OCI-LY1 (cell line): ENCODE results near the gene STK32C.

Source experiments
- H2AFZ ChIP-seq: fragments of 200-600 bp; sonication (generic), shearing (Covaris generic); 2 replicates; pipeline ENCODE4 v1.6.0; 2014; ENCODE audit warnings: antibody characterized with exemption, mild to moderate bottlenecking, low read length
- H3F3A ChIP-seq: fragments of 200-600 bp; sonication (generic), shearing (Covaris generic); 2 replicates; pipeline ENCODE4 v1.6.0; 2014; ENCODE audit warnings: mild to moderate bottlenecking, antibody characterized with exemption, low read length, moderate library complexity; ENCODE audit not compliant: insufficient read depth
- H3K27ac ChIP-seq: fragments of 200-600 bp; sonication (generic); 2 replicates; pipeline ENCODE4 v1.5.1; 2014; ENCODE audit warnings: low read length, mixed run types, mild to moderate bottlenecking, low read depth; ENCODE audit not compliant: poor library complexity, severe bottlenecking
- H3K27me3 ChIP-seq: fragments of 200-600 bp; sonication (generic); 2 replicates; pipeline ENCODE4 v1.6.0; 2014; ENCODE audit warnings: antibody characterized with exemption, mild to moderate bottlenecking, low read length, moderate library complexity; ENCODE audit not compliant: insufficient read depth
- H3K36me3 ChIP-seq: fragments of 200-600 bp; sonication (generic); 2 replicates; pipeline ENCODE4 v1.6.1; 2014; ENCODE audit warnings: mild to moderate bottlenecking, antibody characterized with exemption, low read length, moderate library complexity, mixed read lengths; ENCODE audit not compliant: insufficient read depth
- H3K4me1 ChIP-seq: fragments of 200-600 bp; sonication (generic); 2 replicates; pipeline ENCODE4 v1.5.1; 2014; ENCODE audit warnings: mild to moderate bottlenecking, low read length, moderate library complexity; ENCODE audit not compliant: insufficient read depth, severe bottlenecking
- H3K4me2 ChIP-seq: fragments of 200-600 bp; sonication (generic), shearing (Covaris generic); 2 replicates; pipeline ENCODE4 v1.6.1; 2014; ENCODE audit warnings: low read length
- H3K4me3 ChIP-seq: fragments of 200-600 bp; sonication (generic); 2 replicates; pipeline ENCODE4 v1.5.1; 2014; ENCODE audit warnings: low read length, low read depth, mild to moderate bottlenecking, mixed read lengths; ENCODE audit not compliant: poor library complexity, severe bottlenecking
- H3K79me2 ChIP-seq: fragments of 200-600 bp; shearing (Covaris generic); 2 replicates; pipeline ENCODE4 v1.6.1; 2016; ENCODE audit warnings: mixed run types, low read length, mixed read lengths; ENCODE audit not compliant: insufficient read depth
- H3K9ac ChIP-seq: fragments of 200-600 bp; sonication (generic), shearing (Covaris generic); 2 replicates; pipeline ENCODE4 v1.6.1; 2014; ENCODE audit warnings: mild to moderate bottlenecking, low read length, mixed read lengths
- H3K9me2 ChIP-seq: fragments of 200-600 bp; sonication (generic), shearing (Covaris generic); 2 replicates; pipeline ENCODE4 v1.6.1; 2014; ENCODE audit warnings: low read depth, mild to moderate bottlenecking, low read length, mixed read lengths
- H3K9me3 ChIP-seq: fragments of 200-600 bp; shearing (Covaris generic); 2 replicates; pipeline ENCODE4 v1.6.1; 2014; ENCODE audit warnings: low read length, mixed read lengths
- H4K20me1 ChIP-seq: fragments of 200-600 bp; sonication (generic), shearing (Covaris generic); 2 replicates; pipeline ENCODE4 v1.6.0; 2016; ENCODE audit warnings: mild to moderate bottlenecking, low read length; ENCODE audit not compliant: insufficient read depth
- EZH2 ChIP-seq: fragments of 200-600 bp; sonication (generic), shearing (Covaris generic); IDR thresholded peaks from 2 replicates; pipeline ENCODE4 v1.8.0; 2017; ENCODE audit warnings: borderline replicate concordance, mixed run types, mild to moderate bottlenecking, antibody characterized with exemption, low read length, moderate library complexity, mixed read lengths
- TF ChIP-seq, protein P1 (sequence below): fragments of 200-600 bp; sonication (generic), shearing (Covaris generic); IDR thresholded peaks from 2 replicates; pipeline ENCODE4 v1.5.1; 2017; ENCODE audit warnings: mild to moderate bottlenecking, antibody characterized with exemption, low read length, moderate library complexity, mixed read lengths

STK32C gene

DNA sequence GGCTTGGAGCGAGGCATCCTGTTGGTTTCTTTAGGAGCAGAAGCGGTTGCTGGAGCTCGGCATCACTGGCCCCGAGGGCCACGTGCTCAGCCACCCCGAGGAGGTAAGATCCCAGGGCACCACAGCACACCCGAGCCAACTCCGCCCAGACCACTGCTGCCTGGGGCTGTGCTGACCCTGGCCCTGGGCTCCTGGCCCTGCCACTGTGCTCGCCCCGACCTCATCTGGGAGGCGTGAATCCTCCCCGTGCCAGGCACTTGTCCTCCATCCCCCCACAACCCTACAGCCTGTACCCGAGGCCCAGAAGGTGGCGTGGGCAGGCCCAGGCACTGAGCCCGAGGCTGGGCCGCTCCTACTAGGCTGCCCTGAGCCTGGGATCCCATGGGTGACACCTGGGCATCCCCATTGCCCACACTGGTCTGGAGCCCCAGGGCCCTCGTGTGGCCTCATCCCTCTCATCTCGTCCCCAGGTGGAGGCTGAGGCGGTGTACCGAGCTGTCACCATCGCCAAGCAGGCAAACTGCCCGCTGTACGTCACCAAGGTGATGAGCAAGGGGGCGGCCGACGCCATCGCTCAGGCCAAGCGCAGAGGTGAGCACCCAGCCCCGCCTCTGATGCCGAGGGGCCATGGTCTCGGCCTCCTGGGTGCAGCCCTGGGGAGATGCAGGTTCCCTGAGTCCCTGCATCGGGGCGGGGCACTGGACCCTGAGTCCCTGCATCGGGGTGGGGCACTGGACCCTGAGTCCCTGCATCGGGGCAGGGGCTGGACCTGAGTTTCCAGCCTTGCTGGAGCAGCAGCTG lies 109.2 kb downstream of the STK32C start:
- Histone ChIP-seq H3K4me2 (no peak overlapping the region), H3K9ac (no peak overlapping the region), H3K9me3 (no peaks in the 10 kb centered on the region), H3K27ac (no peak overlapping the region), H3K27me3 (0 out of 2 replicates have a peak, but pooled peaks cover 7% of the 10 kb centered on the region), H3K79me2 (no peaks in the 10 kb centered on the region), H3K36me3 (no peaks in the 10 kb centered on the region), H3K4me1 (no peaks in the 10 kb centered on the region), H2AFZ (no peak overlapping the region), H3K4me3 (no peak overlapping the region), H3K9me2 (no peaks in the 10 kb centered on the region), H3F3A (no peaks in the 10 kb centered on the region), H4K20me1 (no peaks in the 10 kb centered on the region)
- no peak for TF ChIP-seq EZH2
- TF ChIP-seq, protein P1, sequence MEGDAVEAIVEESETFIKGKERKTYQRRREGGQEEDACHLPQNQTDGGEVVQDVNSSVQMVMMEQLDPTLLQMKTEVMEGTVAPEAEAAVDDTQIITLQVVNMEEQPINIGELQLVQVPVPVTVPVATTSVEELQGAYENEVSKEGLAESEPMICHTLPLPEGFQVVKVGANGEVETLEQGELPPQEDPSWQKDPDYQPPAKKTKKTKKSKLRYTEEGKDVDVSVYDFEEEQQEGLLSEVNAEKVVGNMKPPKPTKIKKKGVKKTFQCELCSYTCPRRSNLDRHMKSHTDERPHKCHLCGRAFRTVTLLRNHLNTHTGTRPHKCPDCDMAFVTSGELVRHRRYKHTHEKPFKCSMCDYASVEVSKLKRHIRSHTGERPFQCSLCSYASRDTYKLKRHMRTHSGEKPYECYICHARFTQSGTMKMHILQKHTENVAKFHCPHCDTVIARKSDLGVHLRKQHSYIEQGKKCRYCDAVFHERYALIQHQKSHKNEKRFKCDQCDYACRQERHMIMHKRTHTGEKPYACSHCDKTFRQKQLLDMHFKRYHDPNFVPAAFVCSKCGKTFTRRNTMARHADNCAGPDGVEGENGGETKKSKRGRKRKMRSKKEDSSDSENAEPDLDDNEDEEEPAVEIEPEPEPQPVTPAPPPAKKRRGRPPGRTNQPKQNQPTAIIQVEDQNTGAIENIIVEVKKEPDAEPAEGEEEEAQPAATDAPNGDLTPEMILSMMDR = no peak

DNA sequence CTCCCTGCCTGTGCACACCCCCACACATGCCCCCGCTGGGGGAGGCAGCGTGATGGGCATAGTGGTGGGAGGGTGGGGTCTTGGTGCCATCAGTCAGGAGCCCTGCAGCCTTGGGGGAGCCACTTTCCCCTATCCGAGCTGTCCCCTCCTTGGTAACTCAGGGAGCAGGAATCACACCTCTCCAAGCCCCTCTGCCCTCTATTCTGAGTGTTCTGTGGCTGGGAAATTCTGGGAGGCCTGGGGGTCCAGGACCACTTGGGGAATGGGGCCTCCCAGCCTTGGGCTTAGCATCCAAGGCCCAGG lies 109.7 kb downstream of the STK32C start:
- no peak overlapping the region for H3K9ac ChIP-seq
- H3K36me3 ChIP-seq = no peaks in the 10 kb centered on the region
- no peak overlapping the region for H3K27ac ChIP-seq
- 0 out of 2 replicates have a peak, but pooled peaks cover 7% of the 10 kb centered on the region for H3K27me3 ChIP-seq
- H3K9me3 ChIP-seq = no peaks in the 10 kb centered on the region
- TF ChIP-seq, protein P1 = no peak
- TF ChIP-seq EZH2 = no peak
- no peaks in the 10 kb centered on the region for H3K4me1 ChIP-seq
- H3F3A ChIP-seq = no peaks in the 10 kb centered on the region
- H4K20me1 ChIP-seq = no peaks in the 10 kb centered on the region
- H3K79me2 ChIP-seq = no peaks in the 10 kb centered on the region
- H2AFZ ChIP-seq = no peak overlapping the region
- H3K4me2 ChIP-seq = no peak overlapping the region
- H3K9me2 ChIP-seq = no peaks in the 10 kb centered on the region
- no peak overlapping the region for H3K4me3 ChIP-seq

DNA sequence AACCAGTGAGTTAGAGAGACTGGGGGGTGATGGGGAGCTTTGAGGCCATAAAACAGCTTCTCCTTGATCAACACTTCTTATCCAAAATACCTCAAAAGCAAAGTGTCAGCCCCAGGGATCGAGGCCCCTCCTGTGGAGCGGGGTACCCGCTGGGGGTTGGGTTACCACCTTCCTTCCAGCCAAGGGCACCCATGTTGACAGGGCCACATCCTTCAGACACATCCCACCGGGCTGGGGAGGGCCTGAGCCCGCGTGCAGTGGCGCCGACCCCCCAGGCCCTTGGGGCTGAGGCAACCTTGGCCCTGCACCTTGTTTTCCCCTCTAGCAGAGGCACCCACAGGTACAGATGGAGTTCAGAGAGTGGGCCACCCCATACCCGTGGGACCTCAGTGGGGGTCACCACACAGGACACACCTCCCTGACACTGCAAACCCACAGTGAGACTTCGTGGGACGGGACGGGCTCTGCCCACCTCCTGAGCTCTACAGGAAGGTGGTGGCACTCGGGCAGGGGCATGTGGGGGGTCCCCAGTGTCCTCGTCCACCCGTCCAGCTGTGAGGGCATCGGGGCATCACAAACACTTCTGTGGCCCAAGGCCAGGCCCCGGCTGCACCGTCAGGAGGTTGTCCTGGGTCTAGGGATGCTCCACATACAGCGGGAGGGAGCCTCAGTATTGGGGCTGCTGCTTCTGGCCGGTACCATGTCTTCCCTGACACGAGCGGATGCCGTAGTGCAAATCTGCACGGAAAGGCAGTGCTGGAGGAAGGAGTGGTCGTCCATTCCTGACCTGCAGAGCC lies 110.3 kb downstream of the STK32C start:
- Histone ChIP-seq H3K36me3 (no peaks in the 10 kb centered on the region), H2AFZ (no peak overlapping the region), H3K79me2 (no peaks in the 10 kb centered on the region), H3K27me3 (0 out of 2 replicates have a peak, but pooled peaks cover 7% of the 10 kb centered on the region), H4K20me1 (no peaks in the 10 kb centered on the region), H3K9ac (no peak overlapping the region), H3K4me1 (no peaks in the 10 kb centered on the region), H3K27ac (no peak overlapping the region), H3K9me3 (no peaks in the 10 kb centered on the region), H3K4me3 (no peak overlapping the region), H3F3A (no peaks in the 10 kb centered on the region), H3K4me2 (no peak overlapping the region), H3K9me2 (no peaks in the 10 kb centered on the region)
- no peak for TF ChIP-seq EZH2
- TF ChIP-seq, protein P1 = no peak
